Esophagus squamous epithelium (tissue), 5 donors: ENCODE results near the gene STX17. TPM values are rescaled to one million over a fixed set of nuclear protein-coding genes. Genes with fewer than 3 reads are reported as not detected.
A peak's percentile ranks its signal among the peaks of the same experiment; 100 is the strongest.

Source experiments
- DNase-seq: peaks from one replicate; lab custom pipeline; 2025; lab: John Stamatoyannopoulos, UW
- H3K27ac ChIP-seq, 4 donors: fragments of 200-600 bp; sonication (generic); one replicate each; pipeline ENCODE4 v1.5.1; 2016 to 2019; ENCODE audit warnings: mild to moderate bottlenecking in 1 of 4
- H3K27me3 ChIP-seq, 4 donors: fragments of 200-600 bp; sonication (generic); 1 replicate in 3 of 4; 2 replicates in 1 of 4; pipeline versions ENCODE4 v1.5.1 to v1.6.0; 2017 to 2021; ENCODE audit warnings: antibody characterized with exemption in 1 of 4
- H3K36me3 ChIP-seq, 3 donors: fragments of 200-600 bp; sonication (generic); one replicate each; pipeline ENCODE4 v1.5.1; 2016 to 2019
- H3K4me1 ChIP-seq, 3 donors: fragments of 200-600 bp; sonication (generic); one replicate each; pipeline ENCODE4 v1.5.1; 2017 to 2019
- H3K4me3 ChIP-seq, 4 donors: fragments of 200-600 bp; sonication (generic); 1 replicate in 3 of 4; 2 replicates in 1 of 4; pipeline ENCODE4 v1.5.1; 2016 to 2019; ENCODE audit warnings: mild to moderate bottlenecking in 2 of 4, moderate library complexity in 1 of 4
- H3K9me3 ChIP-seq, 3 donors: fragments of 200-600 bp; sonication (generic); one replicate each; pipeline ENCODE4 v1.5.1; 2016 to 2019
- CTCF ChIP-seq, 6 experiments: fragments of 450-650 bp in 4 of 6; fragments of 200-600 bp in 2 of 6; sonication (generic) in 2 of 6; IDR thresholded peaks; one replicate each; pipeline ENCODE4 v1.5.1; 2016 to 2019; ENCODE audit warnings: antibody characterized with exemption in 6 of 6, mild to moderate bottlenecking in 4 of 6, moderate library complexity in 4 of 6
- POLR2A ChIP-seq, 4 donors: fragments of 450-650 bp; IDR thresholded peaks; one replicate each; pipeline ENCODE4 v1.6.1; 2017; ENCODE audit warnings: antibody characterized with exemption in 4 of 4, mild to moderate bottlenecking in 4 of 4, moderate library complexity in 3 of 4
- WGBS, 2 donors: methylation state at CpG; one replicate each; pipeline ENCODE4 v1.1.5; 2018; 5-methylcytosine and 5-hydroxymethylcytosine counted together
- intact Hi-C: fragments of 100-400 bp; cut with DNase I; formaldehyde crosslinking; loops from one replicate; pipeline ENCODE4 v1.15.0; 2022
- total RNA-seq, 4 donors: library from RNA; depleted of rRNA; stranded (reverse); fragments of >200 nt; gene quantifications; one replicate each; pipeline ENCODE4 v1.1.0, GENCODE V29; 2016
- donor health status: DM: yes; HTN: yes; CAD: no.

Gene STX17
- total RNA-seq, 4 donors from 2014 or later = 17.5 to 35.1 (median 29.5) TPM

DNA sequence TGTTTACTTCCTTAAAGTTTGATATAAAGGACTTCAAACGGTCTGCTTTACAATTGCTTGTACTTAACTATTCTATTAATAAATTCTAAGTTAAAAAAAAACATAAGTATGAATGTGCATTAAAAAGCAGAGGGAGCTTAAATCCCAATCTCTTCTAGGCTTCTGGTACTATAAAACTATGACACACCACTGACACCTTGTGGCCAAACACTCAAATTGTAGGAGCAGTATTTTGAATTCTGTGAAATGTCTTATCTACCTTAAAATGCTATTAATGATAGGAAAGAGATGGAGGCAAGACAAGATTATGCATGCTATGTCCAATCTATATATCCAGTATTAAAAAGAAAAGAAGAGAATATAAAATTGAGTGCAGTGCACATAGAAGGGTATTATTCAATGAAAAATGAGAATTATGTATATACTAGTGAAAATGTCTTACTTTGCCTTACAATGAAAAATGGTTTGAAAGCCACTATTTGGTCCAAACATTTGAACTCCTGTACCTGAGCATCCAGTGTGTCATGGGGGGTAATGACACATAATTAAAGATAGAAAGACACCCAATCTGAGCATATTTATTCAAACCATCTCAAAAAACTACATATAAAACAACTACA lies 104.7 kb downstream of the STX17 start:
- no peak for DNase-seq
- Histone ChIP-seq H3K4me1 (peaks cover 0 to 8% (median 0%) of the 10 kb centered on the region in 3 donors), H3K27me3 (no peaks in the 10 kb centered on the region), H3K4me3 (no peak overlapping the region), H3K9me3 (peaks cover 0 to 4% (median 0%) of the 10 kb centered on the region in 3 donors), H3K36me3 (peaks cover 0 to 76% (median 7%) of the 10 kb centered on the region in 3 donors), H3K27ac (no peak overlapping the region)
- intact Hi-C loops = no loop called here
- WGBS, 2 donors = 54 to 62% methylated on average over 1 of the region's 1 CpG
- TF ChIP-seq POLR2A (IDR thresholded peaks at IDR 0.05) = no peak
- peak; percentile 35 to 72 (median 44) for TF ChIP-seq CTCF (IDR thresholded peaks at IDR 0.05)

- no peak overlapping the region for H3K4me3 ChIP-seq
- no peak for DNase-seq
- intact Hi-C loops = no loop called here
- no peaks in the 10 kb centered on the region for H3K27me3 ChIP-seq
- peaks cover 0 to 8% (median 0%) of the 10 kb centered on the region in 3 donors for H3K4me1 ChIP-seq
- peaks cover 0 to 76% (median 7%) of the 10 kb centered on the region in 3 donors for H3K36me3 ChIP-seq
- H3K9me3 ChIP-seq = peaks cover 0 to 4% (median 0%) of the 10 kb centered on the region in 3 donors
- H3K27ac ChIP-seq = no peak overlapping the region
- TF ChIP-seq POLR2A (IDR thresholded peaks at IDR 0.05) (no peak), CTCF (IDR thresholded peaks at IDR 0.05) (no peak)
These were observed 105.8 kb downstream of the STX17 start for GRCh38 chr9:100012279-100012678.

- intact Hi-C loops = no loop called here
- no peak overlapping the region for H3K4me3 ChIP-seq
- 85 to 92% methylated on average over 2 of the region's 2 CpGs for WGBS, 2 donors
- H3K27me3 ChIP-seq = no peaks in the 10 kb centered on the region
- TF ChIP-seq POLR2A (IDR thresholded peaks at IDR 0.05) = no peak
- no peak for TF ChIP-seq CTCF (IDR thresholded peaks at IDR 0.05)
- peaks cover 0 to 4% (median 0%) of the 10 kb centered on the region in 3 donors for H3K9me3 ChIP-seq
- no peak overlapping the region for H3K27ac ChIP-seq
- no peak for DNase-seq
- H3K4me1 ChIP-seq = peaks cover 0 to 8% (median 0%) of the 10 kb centered on the region in 3 donors
- H3K36me3 ChIP-seq = peaks cover 0 to 81% (median 7%) of the 10 kb centered on the region in 3 donors
These were observed 107.1 kb downstream of the STX17 start for GRCh38 chr9:100013573-100013972.

DNA sequence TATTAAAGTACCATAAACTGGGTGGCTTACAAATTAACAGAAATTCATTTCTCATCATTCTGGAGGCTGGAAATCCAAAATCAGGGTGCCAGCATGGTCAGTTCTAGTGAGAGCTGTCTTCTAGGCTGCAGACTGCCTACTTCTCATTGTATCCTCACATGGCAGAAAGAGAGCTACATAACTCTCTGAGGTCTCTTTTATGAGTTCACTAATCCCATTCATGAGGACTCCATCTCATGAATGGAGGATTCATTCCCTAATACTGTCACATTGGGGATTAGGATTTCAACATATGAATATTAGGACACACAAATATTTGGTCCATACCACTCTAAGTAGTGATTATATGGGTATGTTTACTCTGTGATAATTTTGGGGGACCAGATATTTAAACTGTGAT lies 108.4 kb downstream of the STX17 start:
- Histone ChIP-seq H3K27me3 (no peaks in the 10 kb centered on the region), H3K9me3 (peaks cover 0 to 4% (median 0%) of the 10 kb centered on the region in 3 donors), H3K4me3 (no peak overlapping the region), H3K36me3 (peaks cover 0 to 81% (median 7%) of the 10 kb centered on the region in 3 donors), H3K4me1 (peaks cover 0 to 8% (median 0%) of the 10 kb centered on the region in 3 donors), H3K27ac (no peak overlapping the region)
- no peak for TF ChIP-seq POLR2A (IDR thresholded peaks at IDR 0.05)
- TF ChIP-seq CTCF (IDR thresholded peaks at IDR 0.05) = no peak
- DNase-seq = no peak
- intact Hi-C loops = no loop called here

- H3K4me3 ChIP-seq = no peak overlapping the region
- TF ChIP-seq CTCF (IDR thresholded peaks at IDR 0.05) (no peak), POLR2A (IDR thresholded peaks at IDR 0.05) (no peak)
- H3K36me3 ChIP-seq = peaks cover 0 to 81% (median 7%) of the 10 kb centered on the region in 3 donors
- 95 to 100% methylated on average over 1 of the region's 1 CpG for WGBS, 2 donors
- no peaks in the 10 kb centered on the region for H3K27me3 ChIP-seq
- no peak for DNase-seq
- H3K9me3 ChIP-seq = no peaks in the 10 kb centered on the region
- H3K27ac ChIP-seq = no peak overlapping the region
- no peaks in the 10 kb centered on the region for H3K4me1 ChIP-seq
- intact Hi-C loops = no loop called here
These were observed 113.1 kb downstream of the STX17 start for GRCh38 chr9:100019541-100019940.

Other genes starting within 250 kb of the STX17 start
- under 1 TPM in 3 of 4 donors, not detected in 1; 0.08 to 0.76 (median 0.35) TPM for gene NR4A3, start 84.8 kb upstream of the STX17 start, total RNA-seq
- gene ERP44, start 192.3 kb downstream of the STX17 start, total RNA-seq = 10 to 100 TPM; 13.5 to 19.2 (median 16.3) TPM
- 10 to 100 TPM in 3 of 4 donors, 1 to 10 TPM in 1; 8.9 to 24.4 (median 13.3) TPM for gene INVS, start 192.6 kb downstream of the STX17 start, total RNA-seq